Measurements from ENCODE around the gene TMPRSS11F. TPM values are rescaled to one million over a fixed set of nuclear protein-coding genes. Genes with fewer than 3 reads are reported as not detected.

TMPRSS11F gene
- total RNA-seq, 2 experiments from 2014 or later, result not detected

GRCh38 chr4:68147079-68147478 lies 17.4 kb upstream of the TMPRSS11F start:
- intact Hi-C loops (cut with micrococcal nuclease), result no loop called here
- Mint-ChIP-seq H3K27me3 (ENCODE audit: low read depth) (peaks cover 9% of the 10 kb centered on the region), H3K27ac (no peak overlapping the region), H3K9me3 (no peaks in the 10 kb centered on the region), H3K36me3 (ENCODE audit: low read depth) (no peaks in the 10 kb centered on the region), H3K4me3 (no peak overlapping the region), H3K4me1 (ENCODE audit: low read depth) (no peaks in the 10 kb centered on the region)
- CTCF ChIA-PET, result interaction anchor here (0.7 kb wide), 1 partner anchor 44 kb away, joined by 3 read pairs; no protein-coding TSS in a partner anchor
- no peak for DNase-seq

DNA sequence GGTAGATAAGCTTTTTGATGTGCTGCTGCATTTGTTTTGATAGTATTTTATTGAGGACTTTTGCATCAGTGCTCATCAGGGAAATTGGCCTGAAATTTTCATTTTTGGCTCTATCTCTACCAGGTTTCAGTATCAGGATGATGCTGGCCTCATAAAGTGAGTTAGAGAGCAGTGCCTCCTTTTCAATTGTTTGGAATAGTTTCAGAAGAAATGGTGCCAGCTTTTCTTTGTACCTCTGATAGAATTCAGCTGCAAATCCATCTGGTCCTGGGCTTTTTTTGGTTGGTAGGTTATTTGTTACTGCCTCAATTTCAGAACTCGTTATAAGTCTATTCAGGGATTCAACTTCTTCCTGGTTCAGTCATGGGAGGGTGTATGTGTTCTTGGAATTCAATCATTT lies 15.6 kb upstream of the TMPRSS11F start:
- no peak overlapping the region for H3K27ac Mint-ChIP-seq
- no peaks in the 10 kb centered on the region for H3K36me3 Mint-ChIP-seq (ENCODE audit: low read depth)
- no peak for DNase-seq
- no peaks in the 10 kb centered on the region for H3K4me1 Mint-ChIP-seq (ENCODE audit: low read depth)
- CTCF ChIA-PET, result interaction anchor here (0.6 kb wide), 1 partner anchor 80 kb away, joined by 4 read pairs; no protein-coding TSS in a partner anchor
- peaks cover 9% of the 10 kb centered on the region for H3K27me3 Mint-ChIP-seq (ENCODE audit: low read depth)
- H3K4me3 Mint-ChIP-seq, result no peak overlapping the region
- intact Hi-C loops (cut with micrococcal nuclease), result no loop called here
- no peaks in the 10 kb centered on the region for H3K9me3 Mint-ChIP-seq

- CTCF ChIA-PET, result no interaction called here
- DNase-seq, result no peak
- Mint-ChIP-seq H3K36me3 (ENCODE audit: low read depth) (no peaks in the 10 kb centered on the region), H3K27me3 (ENCODE audit: low read depth) (peaks cover 5% of the 10 kb centered on the region), H3K4me3 (no peak overlapping the region), H3K4me1 (ENCODE audit: low read depth) (no peaks in the 10 kb centered on the region), H3K27ac (no peak overlapping the region), H3K9me3 (no peaks in the 10 kb centered on the region)
- intact Hi-C loops (cut with micrococcal nuclease), result no loop called here
These were observed 12.2 kb upstream of the TMPRSS11F start for GRCh38 chr4:68141852-68142251.

- Mint-ChIP-seq H3K9me3 (peaks cover 9% of the 10 kb centered on the region), H3K27me3 (ENCODE audit: low read depth) (peaks cover 4% of the 10 kb centered on the region), H3K4me3 (no peak overlapping the region), H3K36me3 (ENCODE audit: low read depth) (no peaks in the 10 kb centered on the region), H3K4me1 (ENCODE audit: low read depth) (no peaks in the 10 kb centered on the region), H3K27ac (no peak overlapping the region)
- CTCF ChIA-PET, result no interaction called here
- DNase-seq, result no peak
- intact Hi-C loops (cut with micrococcal nuclease), result no loop called here
These were observed 2.7 kb upstream of the TMPRSS11F start for GRCh38 chr4:68132342-68132741.

- CTCF ChIA-PET, result no interaction called here
- H3K27me3 Mint-ChIP-seq (ENCODE audit: low read depth), result peaks cover 2% of the 10 kb centered on the region
- DNase-seq, result no peak
- no peak overlapping the region for H3K4me3 Mint-ChIP-seq
- no peaks in the 10 kb centered on the region for H3K4me1 Mint-ChIP-seq (ENCODE audit: low read depth)
- intact Hi-C loops (cut with micrococcal nuclease), result no loop called here
- H3K27ac Mint-ChIP-seq, result no peak overlapping the region
- H3K36me3 Mint-ChIP-seq (ENCODE audit: low read depth), result no peaks in the 10 kb centered on the region
- H3K9me3 Mint-ChIP-seq, result no peaks in the 10 kb centered on the region
These were observed 5.4 kb downstream of the TMPRSS11F start for GRCh38 chr4:68124262-68124661.

GRCh38 chr4:68123525-68123924 lies 6.1 kb downstream of the TMPRSS11F start:
- H3K27me3 Mint-ChIP-seq (ENCODE audit: low read depth), result no peaks in the 10 kb centered on the region
- no peak overlapping the region for H3K27ac Mint-ChIP-seq
- H3K9me3 Mint-ChIP-seq, result no peaks in the 10 kb centered on the region
- no peak overlapping the region for H3K4me3 Mint-ChIP-seq
- intact Hi-C loops (cut with micrococcal nuclease), result no loop called here
- CTCF ChIA-PET, result no interaction called here
- H3K36me3 Mint-ChIP-seq (ENCODE audit: low read depth), result no peaks in the 10 kb centered on the region
- no peak for DNase-seq
- H3K4me1 Mint-ChIP-seq (ENCODE audit: low read depth), result no peaks in the 10 kb centered on the region

GRCh38 chr4:68119921-68120320 lies 9.7 kb downstream of the TMPRSS11F start:
- Mint-ChIP-seq H3K4me3 (no peak overlapping the region), H3K9me3 (no peaks in the 10 kb centered on the region), H3K27ac (no peak overlapping the region), H3K36me3 (ENCODE audit: low read depth) (no peaks in the 10 kb centered on the region), H3K27me3 (ENCODE audit: low read depth) (no peaks in the 10 kb centered on the region), H3K4me1 (ENCODE audit: low read depth) (no peaks in the 10 kb centered on the region)
- intact Hi-C loops (cut with micrococcal nuclease), result no loop called here
- no peak for DNase-seq
- CTCF ChIA-PET, result interaction anchor here (1.1 kb wide), 1 partner anchor 17 kb away, joined by 3 read pairs; no protein-coding TSS in a partner anchor

GRCh38 chr4:68110441-68110840 lies 19.2 kb downstream of the TMPRSS11F start:
- Mint-ChIP-seq H3K27ac (no peak overlapping the region), H3K36me3 (ENCODE audit: low read depth) (no peaks in the 10 kb centered on the region), H3K4me1 (ENCODE audit: low read depth) (no peaks in the 10 kb centered on the region), H3K9me3 (no peaks in the 10 kb centered on the region), H3K27me3 (ENCODE audit: low read depth) (peaks cover 5% of the 10 kb centered on the region), H3K4me3 (no peak overlapping the region)
- DNase-seq, result no peak
- CTCF ChIA-PET, result no interaction called here
- intact Hi-C loops (cut with micrococcal nuclease), result no loop called here

DNA sequence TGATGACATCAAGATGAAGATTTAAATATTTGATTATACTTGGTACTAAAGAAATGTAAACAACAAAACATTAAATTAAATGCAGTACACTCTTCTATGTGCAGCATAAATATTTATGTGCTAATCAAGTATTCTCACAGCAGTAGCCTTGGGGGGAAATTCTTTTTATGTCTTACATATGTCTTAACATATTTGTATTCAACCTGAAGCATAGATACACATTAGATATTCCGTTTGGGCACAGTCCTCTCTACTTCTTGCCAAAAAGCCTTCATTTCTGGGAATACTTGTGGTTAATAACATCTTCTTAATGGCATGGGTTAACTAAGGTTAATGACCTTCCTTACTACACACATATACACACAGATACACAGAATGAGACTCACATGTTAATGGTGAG lies 19.8 kb downstream of the TMPRSS11F start:
- no peak overlapping the region for H3K4me3 Mint-ChIP-seq

DNA sequence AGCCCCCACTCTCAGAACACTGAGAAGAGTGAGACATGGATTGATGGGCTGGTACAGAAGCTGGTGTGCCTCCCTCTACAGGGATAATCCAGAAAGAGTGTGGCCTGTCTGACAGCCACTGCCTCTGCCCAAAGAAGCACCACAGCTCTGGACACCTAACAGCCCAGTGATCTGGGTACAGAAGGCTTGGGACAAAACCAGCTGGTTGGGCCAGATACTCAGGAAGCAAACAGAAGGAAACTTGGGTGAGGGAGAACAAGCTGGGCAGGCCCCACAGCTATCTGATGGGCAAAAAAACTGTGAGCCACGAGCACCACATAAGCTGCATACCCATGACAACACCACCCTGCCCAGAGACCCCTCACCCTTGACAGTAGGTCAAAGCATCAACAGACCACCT lies 46.9 kb downstream of the TMPRSS11F start:
- DNase-seq, result no peak
- Mint-ChIP-seq H3K27ac (no peak overlapping the region), H3K27me3 (ENCODE audit: low read depth) (peaks cover 7% of the 10 kb centered on the region), H3K4me1 (ENCODE audit: low read depth) (no peaks in the 10 kb centered on the region), H3K4me3 (no peak overlapping the region), H3K36me3 (ENCODE audit: low read depth) (no peaks in the 10 kb centered on the region), H3K9me3 (peaks cover 10% of the 10 kb centered on the region)
- intact Hi-C loops (cut with micrococcal nuclease), result no loop called here
- CTCF ChIA-PET, result no interaction called here

More for the DNA sequence above, 19.8 kb downstream of the TMPRSS11F start:
- no peak for DNase-seq
- Mint-ChIP-seq H3K9me3 (no peaks in the 10 kb centered on the region), H3K4me1 (ENCODE audit: low read depth) (no peaks in the 10 kb centered on the region), H3K27me3 (ENCODE audit: low read depth) (peaks cover 5% of the 10 kb centered on the region), H3K36me3 (ENCODE audit: low read depth) (no peaks in the 10 kb centered on the region), H3K27ac (no peak overlapping the region)
- CTCF ChIA-PET, result no interaction called here
- intact Hi-C loops (cut with micrococcal nuclease), result no loop called here

DNA sequence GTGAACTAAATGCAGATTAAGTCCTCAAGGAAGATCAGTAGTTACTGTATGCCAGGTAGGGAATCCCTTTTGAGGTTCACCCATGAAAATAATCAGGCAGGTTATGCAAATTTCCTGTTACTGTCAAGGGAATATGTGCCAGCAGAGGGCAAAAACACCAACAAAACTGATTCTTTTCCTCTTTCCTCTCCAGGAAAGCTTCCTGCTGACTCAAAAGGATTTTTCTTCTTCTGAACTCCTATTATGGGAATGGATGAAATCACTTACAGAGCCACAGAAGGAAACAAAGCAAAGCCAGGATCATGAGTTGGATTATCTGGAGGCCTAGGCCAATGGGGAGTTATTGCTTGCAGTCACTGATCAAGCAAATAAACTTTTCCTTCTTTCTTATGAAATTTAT lies 49.7 kb downstream of the TMPRSS11F start:
- Mint-ChIP-seq H3K4me1 (ENCODE audit: low read depth) (no peaks in the 10 kb centered on the region), H3K9me3 (no peaks in the 10 kb centered on the region), H3K36me3 (ENCODE audit: low read depth) (no peaks in the 10 kb centered on the region), H3K27ac (no peak overlapping the region), H3K4me3 (no peak overlapping the region), H3K27me3 (ENCODE audit: low read depth) (no peaks in the 10 kb centered on the region)
- DNase-seq, result no peak
- intact Hi-C loops (cut with micrococcal nuclease), result no loop called here
- CTCF ChIA-PET, result interaction anchor here (1.2 kb wide), 1 partner anchor 12 kb away, joined by 4 read pairs; no protein-coding TSS in a partner anchor

- CTCF ChIA-PET, result no interaction called here
- H3K4me3 Mint-ChIP-seq, result no peak overlapping the region
- no peaks in the 10 kb centered on the region for H3K4me1 Mint-ChIP-seq (ENCODE audit: low read depth)
- peaks cover 2% of the 10 kb centered on the region for H3K27me3 Mint-ChIP-seq (ENCODE audit: low read depth)
- DNase-seq, result no peak
- H3K27ac Mint-ChIP-seq, result no peak overlapping the region
- intact Hi-C loops (cut with micrococcal nuclease), result no loop called here
- H3K36me3 Mint-ChIP-seq (ENCODE audit: low read depth), result no peaks in the 10 kb centered on the region
- H3K9me3 Mint-ChIP-seq, result no peaks in the 10 kb centered on the region
These were observed 51.9 kb downstream of the TMPRSS11F start for GRCh38 chr4:68077737-68078136.

GRCh38 chr4:68077301-68077700 lies 52.4 kb downstream of the TMPRSS11F start:
- intact Hi-C loops (cut with micrococcal nuclease), result no loop called here
- H3K27me3 Mint-ChIP-seq (ENCODE audit: low read depth), result peaks cover 2% of the 10 kb centered on the region
- H3K4me3 Mint-ChIP-seq, result no peak overlapping the region
- H3K4me1 Mint-ChIP-seq (ENCODE audit: low read depth), result no peaks in the 10 kb centered on the region
- no peak for DNase-seq
- H3K9me3 Mint-ChIP-seq, result no peaks in the 10 kb centered on the region
- no peaks in the 10 kb centered on the region for H3K36me3 Mint-ChIP-seq (ENCODE audit: low read depth)
- CTCF ChIA-PET, result no interaction called here
- H3K27ac Mint-ChIP-seq, result no peak overlapping the region

DNA sequence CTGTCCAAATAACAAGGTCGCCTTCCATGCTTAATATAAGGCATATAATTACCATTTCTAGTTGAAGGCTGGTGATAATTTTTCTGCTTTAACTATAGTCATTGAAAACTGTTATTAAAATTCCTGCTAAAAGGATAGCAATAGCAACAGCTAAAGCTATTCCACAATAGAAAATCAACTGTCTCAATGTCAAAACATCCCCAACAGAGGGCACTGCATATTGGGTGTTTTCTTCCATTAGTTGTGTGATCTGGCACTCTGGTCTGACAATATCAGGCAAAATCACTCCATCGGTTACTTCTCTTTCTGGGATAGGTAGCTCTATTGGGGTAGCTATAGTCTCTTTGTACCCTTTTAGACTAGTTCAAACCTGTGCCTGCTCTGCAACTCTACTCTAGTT lies 53.5 kb downstream of the TMPRSS11F start:
- intact Hi-C loops (cut with micrococcal nuclease), result no loop called here
- CTCF ChIA-PET, result no interaction called here
- Mint-ChIP-seq H3K4me1 (ENCODE audit: low read depth) (no peaks in the 10 kb centered on the region), H3K27me3 (ENCODE audit: low read depth) (peaks cover 2% of the 10 kb centered on the region), H3K36me3 (ENCODE audit: low read depth) (no peaks in the 10 kb centered on the region), H3K27ac (no peak overlapping the region), H3K9me3 (no peaks in the 10 kb centered on the region), H3K4me3 (no peak overlapping the region)
- DNase-seq, result no peak
